ENCODE results near the gene P2RX1. TPM values are rescaled to one million over a fixed set of nuclear protein-coding genes. Genes with fewer than 3 reads are reported as not detected.
A peak's percentile ranks its signal among the peaks of the same experiment; 100 is the strongest.

The P2RX1 gene
- total and polyA plus RNA-seq, 2 experiments from 2014 or later: 0.31 to 2.2 TPM

DNA sequence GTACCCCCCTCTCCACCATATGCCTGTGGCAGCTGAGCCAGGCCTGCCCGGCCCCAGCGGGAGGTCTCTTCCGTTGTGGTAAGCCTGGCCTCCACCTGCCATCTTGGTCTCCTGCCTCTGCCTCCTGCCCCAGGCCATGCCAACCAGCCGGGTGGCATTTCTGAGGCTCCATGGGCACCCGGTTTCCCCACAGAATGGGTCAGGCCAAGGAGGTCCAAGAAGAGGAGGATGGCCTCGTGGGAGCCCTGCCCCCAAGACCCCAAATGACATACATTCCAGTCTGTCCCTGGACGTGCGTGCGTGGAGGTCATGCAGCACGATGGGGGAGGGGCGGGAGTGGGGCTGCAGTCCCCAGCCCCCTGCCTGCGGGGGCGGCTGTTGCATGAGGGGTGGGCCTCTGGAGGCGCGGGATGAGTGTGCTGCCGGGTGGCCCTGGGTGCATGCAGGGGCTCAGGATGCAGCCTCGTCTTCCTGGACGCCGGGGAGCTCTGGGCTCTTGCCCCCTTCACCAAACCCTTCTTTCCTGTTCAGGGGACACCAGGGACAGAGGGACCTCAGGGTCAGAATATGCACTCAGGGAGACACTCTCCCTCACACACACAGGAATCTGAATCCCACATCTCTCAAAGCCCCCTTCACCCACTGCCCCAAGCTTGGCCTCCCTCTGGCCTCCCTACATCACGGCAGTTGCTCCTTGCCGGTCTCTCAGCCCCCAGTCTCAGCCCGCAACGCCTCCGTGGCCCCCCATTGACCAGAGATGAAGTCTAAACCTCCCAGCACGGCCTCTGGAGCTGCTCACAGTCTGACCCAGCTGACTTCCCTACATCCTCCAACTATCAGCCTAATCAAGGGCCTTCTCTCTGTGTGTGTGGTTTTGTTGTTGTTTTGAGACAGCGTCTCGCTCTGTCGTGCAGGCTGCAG is 54.2 kb downstream of the P2RX1 start:
- Histone ChIP-seq H3K27me3 (ENCODE audit: insufficient read depth) (no peaks in the 10 kb centered on the region), H3K4me1 (ENCODE audit: insufficient read depth) (no peaks in the 10 kb centered on the region), H3K9me2 (ENCODE audit: insufficient read depth) (no peaks in the 10 kb centered on the region), H3K4me3 (no peak overlapping the region), H3K4me2 (no peak overlapping the region), H3K27ac (ENCODE audit: low read depth) (no peak overlapping the region), H3K36me3 (ENCODE audit: insufficient read depth) (no peaks in the 10 kb centered on the region; the same call in 1 of the 2 replicates), H3F3A (replicated peaks; ENCODE audit: low read depth) (no peaks in the 10 kb centered on the region), H4K20me1 (replicated peaks; ENCODE audit: insufficient read depth) (no peaks in the 10 kb centered on the region), H3K79me2 (replicated peaks; ENCODE audit: insufficient read depth) (no peaks in the 10 kb centered on the region), H2AFZ (no peak overlapping the region)
- Mint-ChIP-seq H3K36me3 (ENCODE audit: low read depth) (peaks cover 5% of the 10 kb centered on the region; the same call in 2 of the 3 replicates), H3K4me3 (no peak overlapping the region), H3K27ac (peak overlapping the region; percentile 83; the same call in 1 of the 2 replicates), H3K27me3 (ENCODE audit: insufficient read depth, low read depth, poor library complexity) (peaks cover 7% of the 10 kb centered on the region), H3K4me1 (no peaks in the 10 kb centered on the region; the same call in 2 of the 3 replicates), H3K9me3 (no peaks in the 10 kb centered on the region)
- no peak for TF ChIP-seq EZH2 (IDR thresholded peaks at IDR 0.05; ENCODE audit: low read depth, unreplicated experiment)
- no peak for TF ChIP-seq POLR2AphosphoS5 (IDR thresholded peaks at IDR 0.05; ENCODE audit: low read depth)
- no peak for TF ChIP-seq EZH2phosphoT487 (IDR thresholded peaks at IDR 0.05; ENCODE audit: unreplicated experiment)
- TF ChIP-seq NANOG (IDR thresholded peaks at IDR 0.05; ENCODE audit: borderline replicate concordance): no peak
- TF ChIP-seq STAT1 (IDR thresholded peaks at IDR 0.05; ENCODE audit: unreplicated experiment): no peak
- TF ChIP-seq ZNF462 (CRISPR knock-in tag; IDR thresholded peaks at IDR 0.05): no peak
- no peak for TF ChIP-seq CTCF (conservative IDR thresholded peaks at IDR 0.05; ENCODE audit: low read depth in 2 of 2)
- TF ChIP-seq, protein P1, sequence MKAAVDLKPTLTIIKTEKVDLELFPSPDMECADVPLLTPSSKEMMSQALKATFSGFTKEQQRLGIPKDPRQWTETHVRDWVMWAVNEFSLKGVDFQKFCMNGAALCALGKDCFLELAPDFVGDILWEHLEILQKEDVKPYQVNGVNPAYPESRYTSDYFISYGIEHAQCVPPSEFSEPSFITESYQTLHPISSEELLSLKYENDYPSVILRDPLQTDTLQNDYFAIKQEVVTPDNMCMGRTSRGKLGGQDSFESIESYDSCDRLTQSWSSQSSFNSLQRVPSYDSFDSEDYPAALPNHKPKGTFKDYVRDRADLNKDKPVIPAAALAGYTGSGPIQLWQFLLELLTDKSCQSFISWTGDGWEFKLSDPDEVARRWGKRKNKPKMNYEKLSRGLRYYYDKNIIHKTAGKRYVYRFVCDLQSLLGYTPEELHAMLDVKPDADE (IDR thresholded peaks at IDR 0.05): no peak
- TF ChIP-seq CREB1 (CRISPR knock-in tag; IDR thresholded peaks at IDR 0.05; ENCODE audit: low read depth): no peak
- no peak for TF ChIP-seq JUNB (IDR thresholded peaks at IDR 0.05; ENCODE audit: unreplicated experiment)
- ATAC-seq (no peak), DNase-seq (ENCODE audit: low spot score) (no peak)
